NCI-H524 treated with DMSO at 0.1 percent for 48 hours (cell line): Measurements from ENCODE around the gene SLC25A29.
"Not testable (repeated sequence)": the region's sequence is repeated elsewhere in the genome, so short reads cannot be mapped to it uniquely, and the experiment has no call there.

Experiments
- DNase-seq: peaks from one replicate; lab custom pipeline; 2025; lab: John Stamatoyannopoulos, UW

The SLC25A29 gene

DNA sequence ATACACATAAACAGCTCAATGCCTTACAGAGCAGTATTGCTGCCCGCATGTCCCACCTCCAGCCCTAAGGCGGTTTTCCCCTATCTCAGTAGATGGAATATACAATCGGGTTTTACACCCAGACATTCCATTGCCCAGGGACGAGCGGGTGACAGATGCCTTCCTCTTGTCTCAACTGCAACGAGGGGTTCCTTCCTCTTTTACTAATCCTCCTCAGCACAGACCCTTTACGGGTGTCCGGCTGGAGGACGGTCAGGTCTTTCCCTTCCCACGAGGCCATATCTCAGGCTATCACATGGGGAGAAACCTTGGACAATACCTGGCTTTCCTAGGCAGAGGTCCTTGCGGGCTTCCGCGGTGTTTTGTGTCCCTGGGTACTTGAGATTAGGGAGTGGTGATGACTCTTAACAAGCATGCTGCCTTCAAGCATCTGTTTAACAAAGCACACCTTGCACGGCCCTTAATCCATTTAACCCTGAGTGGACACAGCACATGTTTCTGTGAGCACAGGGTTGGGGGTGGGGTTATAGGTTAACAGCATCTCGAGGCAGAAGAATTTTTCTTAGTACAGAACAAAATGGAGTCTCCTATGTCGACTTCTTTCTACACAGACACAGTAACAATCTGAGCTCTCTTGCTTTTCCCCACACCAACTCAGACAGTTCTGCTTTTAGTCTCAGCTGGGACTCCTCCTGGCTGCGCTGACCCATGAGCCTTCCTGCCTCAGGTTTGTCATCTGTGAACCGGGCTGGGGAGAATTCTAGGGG is 6.0 kb upstream of the SLC25A29 start:
- DNase-seq = peak; percentile 67

GRCh38 chr14:100309028-100309737 is 2.9 kb upstream of the SLC25A29 start:
- no peak for DNase-seq

DNA sequence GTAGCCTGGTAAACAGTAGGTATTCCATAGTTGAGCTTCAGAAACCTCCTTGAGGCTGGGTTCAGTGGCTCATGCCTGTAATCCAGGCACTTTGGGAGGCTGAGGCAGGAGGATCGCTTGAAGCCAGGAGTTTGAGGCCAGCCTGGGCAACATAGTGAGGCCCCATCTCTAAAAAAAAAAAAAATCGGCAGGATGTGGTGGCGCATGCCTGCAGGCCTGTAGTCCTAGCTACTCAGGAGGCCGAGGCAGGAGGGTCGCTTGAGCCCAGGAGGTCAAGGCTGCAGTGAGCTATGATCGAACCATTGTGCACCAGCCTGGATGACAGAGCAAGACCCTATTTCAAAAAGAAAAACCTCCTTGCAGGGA is 2.2 kb upstream of the SLC25A29 start:
- DNase-seq = not testable (repeated sequence)

DNA sequence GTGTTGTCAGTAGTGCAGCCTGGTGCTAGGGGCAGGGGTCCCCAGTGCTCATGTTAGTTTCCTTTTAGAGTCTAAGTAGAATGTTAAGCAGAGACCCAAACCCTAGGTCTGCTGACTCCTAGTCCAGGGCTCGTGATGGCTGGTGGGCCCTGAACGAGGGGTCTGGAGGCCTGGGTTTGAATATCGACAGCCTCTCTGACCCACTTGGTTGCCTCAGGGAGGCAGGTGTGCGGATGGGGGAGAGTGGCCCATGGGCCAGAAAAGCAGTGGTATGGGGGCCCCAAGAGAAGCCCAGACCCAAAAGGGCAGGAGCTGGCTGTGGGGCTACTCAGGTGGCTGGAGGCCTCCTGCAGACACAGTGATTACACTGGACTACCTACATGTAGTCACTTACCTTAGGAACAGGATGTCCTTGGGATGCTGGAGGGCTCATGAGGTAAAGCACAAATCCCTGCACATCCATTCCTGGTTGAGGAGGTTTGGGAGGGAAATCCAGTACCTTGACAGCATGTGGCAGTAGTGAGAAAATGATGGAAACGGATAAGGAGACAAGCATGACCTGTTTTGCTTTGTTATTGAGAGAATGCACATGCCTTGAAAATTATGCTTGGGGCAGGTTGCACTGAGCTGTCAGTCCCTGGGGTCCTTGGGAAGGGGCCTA is 1.7 kb upstream of the SLC25A29 start:
- no peak for DNase-seq

DNA sequence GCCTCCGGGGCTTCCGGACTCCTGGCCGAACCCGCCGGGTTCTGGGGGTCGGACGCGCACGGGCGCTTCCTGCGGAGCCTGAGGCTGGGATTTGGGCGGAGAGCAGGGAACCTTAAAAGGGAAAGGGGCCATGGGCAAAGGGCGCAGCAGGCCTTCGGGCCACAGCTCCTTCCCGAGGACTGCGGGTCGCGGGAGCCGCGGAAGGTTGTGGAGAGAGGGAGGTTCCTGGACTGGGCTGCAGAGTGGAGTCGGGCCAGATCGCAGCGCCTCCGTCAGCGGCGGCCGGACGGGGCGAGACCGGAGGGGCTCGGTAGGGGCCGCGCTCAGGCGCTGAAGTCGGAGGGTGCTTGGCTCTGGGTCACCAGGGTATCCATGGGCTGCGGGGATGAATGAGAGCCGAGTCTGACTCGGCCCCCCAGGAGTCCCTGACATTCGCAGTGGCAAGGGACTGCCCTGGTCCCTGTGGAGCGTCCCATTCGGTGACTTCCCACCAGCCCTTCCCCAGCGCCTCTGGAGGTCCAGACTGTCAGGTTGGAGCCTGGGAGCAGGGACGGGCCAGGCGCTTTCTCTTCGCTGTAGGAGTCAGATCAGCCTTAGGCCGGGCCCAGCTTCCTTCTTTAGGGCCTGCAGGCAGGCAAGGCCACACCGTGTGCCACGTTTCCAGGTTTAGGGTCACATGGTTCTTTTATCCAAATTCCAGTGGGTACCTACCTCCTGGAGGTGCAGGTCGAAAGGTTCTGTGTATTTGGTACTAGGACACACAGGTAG is 938 bp upstream of the SLC25A29 start:
- DNase-seq = no peak

- DNase-seq = no peak
Observed at GRCh38 chr14:100305324-100306100, 732 bp downstream of the SLC25A29 start.

- no peak for DNase-seq
Observed at GRCh38 chr14:100304825-100305323, 1.4 kb downstream of the SLC25A29 start.

GRCh38 chr14:100303925-100304324 is 2.3 kb downstream of the SLC25A29 start:
- no peak for DNase-seq

DNA sequence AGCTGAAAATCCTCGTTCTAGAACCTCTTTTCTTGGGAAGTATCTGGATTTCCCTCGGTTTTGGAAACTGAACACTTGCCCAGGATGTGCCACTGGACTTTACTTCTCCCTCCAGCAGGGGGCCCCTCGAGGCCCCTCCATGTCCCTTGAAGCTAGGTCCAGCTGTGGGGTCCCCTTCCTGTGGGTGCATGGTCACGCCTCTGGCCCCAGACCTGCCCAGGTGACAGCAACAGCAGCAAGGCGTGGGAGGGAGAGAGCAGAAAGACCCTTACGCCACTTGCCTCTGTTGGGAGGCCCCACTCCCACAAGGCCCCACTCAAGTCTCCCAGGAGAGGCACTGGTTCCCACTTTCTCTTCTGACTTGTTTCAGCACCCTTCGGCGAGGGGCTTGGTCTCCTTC is 3.1 kb downstream of the SLC25A29 start:
- DNase-seq = no peak

DNA sequence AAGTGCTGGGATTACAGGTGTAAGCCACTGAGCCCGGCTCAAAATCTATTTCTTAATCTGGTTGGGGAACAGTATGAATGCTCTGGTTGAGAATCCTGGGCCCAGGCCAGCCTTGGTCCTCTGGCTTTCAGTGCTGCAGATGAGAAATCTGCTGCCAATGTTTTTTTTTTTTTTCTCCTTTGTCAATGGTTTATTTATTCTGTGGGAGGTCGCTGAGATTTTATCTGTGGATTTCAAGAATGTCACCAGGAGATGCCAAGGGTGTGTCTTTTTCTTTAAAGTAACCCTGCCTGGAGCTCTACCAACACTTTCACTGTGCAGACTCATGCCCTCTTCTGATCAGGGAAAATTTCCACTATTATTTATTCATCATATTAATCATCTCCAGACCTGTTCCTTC is 3.6 kb downstream of the SLC25A29 start:
- DNase-seq = no peak

DNA sequence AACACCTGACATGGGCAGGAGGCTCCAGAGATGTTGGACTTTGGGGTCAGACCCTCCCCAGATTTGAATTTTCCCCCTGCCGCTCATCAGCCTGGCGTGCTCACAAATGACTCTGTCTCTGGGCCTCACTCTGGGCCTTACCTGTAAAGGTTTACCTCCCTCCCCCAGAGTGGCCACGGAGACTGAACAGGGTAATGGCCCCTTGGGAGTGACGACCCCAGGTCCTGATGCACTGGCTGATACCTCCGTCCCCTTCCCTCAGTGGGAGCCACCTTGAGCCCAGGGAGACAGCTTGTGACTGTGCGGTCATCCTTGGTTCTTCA is 7.0 kb downstream of the SLC25A29 start:
- no peak for DNase-seq

DNA sequence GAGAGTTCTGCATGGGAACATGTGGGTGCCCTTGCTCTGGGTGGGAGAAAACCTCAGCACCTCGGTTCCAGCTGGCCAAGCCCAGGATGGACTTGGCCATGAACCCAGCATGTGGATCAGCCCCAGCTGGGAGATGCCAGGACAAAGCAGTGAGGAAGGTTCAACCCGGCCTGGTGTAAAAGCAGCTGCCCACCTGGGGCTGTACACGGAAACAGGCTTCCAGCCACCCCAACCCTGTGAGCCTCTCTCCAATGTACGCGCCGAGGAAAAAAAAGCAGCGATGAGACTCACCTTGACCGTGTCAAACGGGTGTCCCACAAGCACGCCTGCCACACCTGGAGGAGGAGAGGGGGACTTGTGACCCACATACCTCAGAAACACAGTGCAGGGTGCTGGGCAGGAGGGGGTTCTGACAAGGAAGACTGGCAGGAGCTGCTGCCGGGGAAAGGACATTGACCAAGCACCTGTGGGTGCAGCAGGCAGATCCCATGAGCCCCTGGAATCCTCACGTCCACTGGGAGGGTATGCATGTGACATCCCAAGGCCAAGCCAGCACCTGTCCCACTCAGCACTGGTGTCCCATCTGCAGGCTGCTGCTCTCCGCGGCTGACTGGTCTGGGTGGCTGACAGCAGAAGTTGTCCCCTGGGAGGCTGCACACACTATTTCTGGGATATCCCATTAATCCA is 7.5 kb downstream of the SLC25A29 start:
- DNase-seq = no peak

DNA sequence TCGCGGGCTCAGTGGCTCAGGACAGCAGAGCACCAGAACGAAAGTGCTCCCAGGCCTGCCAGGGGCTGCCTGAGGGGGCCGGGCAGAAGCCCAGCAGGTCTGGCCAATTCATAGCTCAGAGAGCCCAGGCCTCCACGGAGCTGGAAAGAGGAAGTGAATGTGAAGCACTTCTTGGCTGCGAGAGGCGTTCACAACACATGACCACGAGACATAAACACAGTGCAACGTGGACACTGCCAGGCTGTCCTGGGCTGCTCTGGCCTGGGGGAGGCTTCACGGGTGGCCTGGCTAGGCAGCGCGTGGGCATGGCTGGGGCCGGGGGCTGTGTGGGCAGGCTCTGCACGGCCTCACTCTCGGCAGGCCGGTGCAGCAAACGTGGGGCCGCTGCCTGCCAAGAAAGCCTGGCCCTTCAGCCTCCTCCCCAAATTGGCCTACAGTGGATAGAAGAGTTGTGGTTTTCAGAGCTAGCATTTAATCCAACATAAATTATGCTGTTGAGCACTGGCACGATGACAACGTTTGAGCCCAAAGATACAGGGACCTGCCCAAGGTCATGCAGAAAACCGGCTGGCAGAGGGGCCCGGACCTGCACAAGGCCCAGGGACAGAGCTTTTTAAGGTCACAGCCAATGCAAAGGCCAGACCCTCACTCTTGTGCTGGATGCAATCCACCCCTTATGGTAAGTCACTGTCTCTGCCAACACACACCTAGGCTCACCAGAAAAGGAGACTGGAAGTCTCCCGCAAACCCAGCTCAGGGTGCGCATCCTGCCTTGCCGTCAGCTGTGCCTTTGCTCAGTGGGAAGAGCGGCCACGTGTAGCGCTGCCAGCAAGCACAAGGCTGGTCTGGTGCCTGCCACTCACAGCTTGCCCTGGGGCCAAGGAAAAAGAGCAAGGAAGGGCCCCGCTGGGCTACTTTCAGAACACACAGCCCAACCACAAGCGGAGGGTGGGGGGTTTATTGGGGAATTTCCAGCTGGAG is 8.6 kb downstream of the SLC25A29 start:
- DNase-seq = no peak

DNA sequence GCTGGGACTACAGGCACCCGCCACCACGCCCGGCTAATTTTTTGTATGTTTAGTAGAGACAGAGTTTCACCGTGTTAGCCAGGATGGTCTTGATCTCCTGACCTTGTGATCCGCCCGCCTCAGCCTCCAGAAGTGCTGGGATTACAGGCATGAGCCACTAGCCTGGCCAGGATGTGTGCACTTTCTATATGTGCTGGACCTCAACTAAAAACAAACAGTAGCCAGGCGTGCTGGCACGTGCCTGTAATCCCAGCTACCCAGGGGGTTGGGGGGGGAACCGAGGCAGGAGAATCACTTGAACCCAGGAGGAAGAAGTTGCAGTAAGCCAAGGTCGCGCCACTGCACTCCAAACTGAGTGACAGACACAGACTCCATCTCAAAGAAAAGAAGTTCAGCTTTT is 9.5 kb downstream of the SLC25A29 start:
- not testable (repeated sequence) for DNase-seq

- DNase-seq = no peak
Observed at GRCh38 chr14:100296106-100296651, 10.1 kb downstream of the SLC25A29 start.

- DNase-seq = no peak
Observed at GRCh38 chr14:100295376-100296105, 10.7 kb downstream of the SLC25A29 start.

DNA sequence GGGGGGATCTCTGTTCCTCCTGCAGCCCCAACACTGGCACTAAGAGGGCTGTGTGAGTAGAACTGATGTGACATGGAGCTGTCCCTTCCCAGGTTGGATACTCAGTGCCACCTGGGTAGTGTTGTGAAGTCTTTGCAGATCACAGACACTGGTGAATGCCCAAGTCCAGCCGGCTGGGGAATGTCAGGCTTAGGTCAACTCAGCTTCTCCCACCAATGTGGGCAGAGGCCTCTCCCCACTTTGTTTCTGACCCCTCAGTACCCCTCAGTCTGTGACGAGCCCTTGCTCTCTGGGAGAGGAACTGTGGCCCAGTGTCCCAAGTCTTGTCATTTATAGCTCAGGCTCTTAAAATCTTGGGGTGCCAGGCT is 11.3 kb downstream of the SLC25A29 start:
- no peak for DNase-seq

- DNase-seq = no peak
Observed at GRCh38 chr14:100294213-100294962, 11.9 kb downstream of the SLC25A29 start.
